Frontal cortex (tissue), 4 donors: ENCODE measurements around the gene PALM. TPM values are rescaled to one million over a fixed set of nuclear protein-coding genes. Genes with fewer than 3 reads are reported as not detected.
"Not testable (repeated sequence)": the region's sequence is repeated elsewhere in the genome, so short reads cannot be mapped to it uniquely, and the experiment has no call there.

ENCODE experiments used
- DNase-seq, 2 donors: peaks; one replicate each; pipeline ENCODE4 v3.0.0; 2012; ENCODE audit warnings: low spot score in 2 of 2
- FAIRE-seq: peaks from 2 replicates; lab custom pipeline; 2012; peaks lifted over from hg19 to GRCh38; lab: Jason Lieb, UNC
- total RNA-seq: library from RNA; depleted of rRNA; stranded (reverse); fragments of >200 nt; gene quantifications from one replicate; pipeline ENCODE4 v1.2.3, GENCODE V29; 2014
- donor health status: control.
- donor health status: control.
- donor health status: control.

Gene PALM
- total RNA-seq, 1 donor from 2014 or later, result 87.2 TPM

GRCh38 chr19:699885-700284, 8.8 kb upstream of the PALM start:
- DNase-seq, result not testable (repeated sequence)

GRCh38 chr19:702847-703246, 5.9 kb upstream of the PALM start:
- not testable (repeated sequence) for DNase-seq, FAIRE-seq

More at GRCh38 chr19:699885-700284, 8.8 kb upstream of the PALM start:
- FAIRE-seq, result not testable (repeated sequence)

DNA sequence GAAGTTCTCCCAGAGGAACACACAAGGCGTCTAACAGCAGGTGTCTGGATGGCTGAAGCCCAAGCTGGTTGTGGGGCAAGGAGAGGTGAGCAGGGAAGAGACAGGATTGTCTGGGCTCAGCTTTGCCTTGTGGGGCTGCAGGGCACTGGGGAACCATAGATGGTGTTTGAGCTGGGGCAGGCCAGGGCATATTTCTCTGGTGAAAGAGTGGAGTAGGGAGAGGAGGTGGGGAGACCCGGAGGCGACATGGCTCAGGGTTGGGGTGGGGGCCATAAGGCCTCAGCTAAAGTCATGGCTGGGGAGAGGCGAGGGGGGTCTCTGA, 5.4 kb upstream of the PALM start:
- DNase-seq (no peak), FAIRE-seq (no peak)

DNA sequence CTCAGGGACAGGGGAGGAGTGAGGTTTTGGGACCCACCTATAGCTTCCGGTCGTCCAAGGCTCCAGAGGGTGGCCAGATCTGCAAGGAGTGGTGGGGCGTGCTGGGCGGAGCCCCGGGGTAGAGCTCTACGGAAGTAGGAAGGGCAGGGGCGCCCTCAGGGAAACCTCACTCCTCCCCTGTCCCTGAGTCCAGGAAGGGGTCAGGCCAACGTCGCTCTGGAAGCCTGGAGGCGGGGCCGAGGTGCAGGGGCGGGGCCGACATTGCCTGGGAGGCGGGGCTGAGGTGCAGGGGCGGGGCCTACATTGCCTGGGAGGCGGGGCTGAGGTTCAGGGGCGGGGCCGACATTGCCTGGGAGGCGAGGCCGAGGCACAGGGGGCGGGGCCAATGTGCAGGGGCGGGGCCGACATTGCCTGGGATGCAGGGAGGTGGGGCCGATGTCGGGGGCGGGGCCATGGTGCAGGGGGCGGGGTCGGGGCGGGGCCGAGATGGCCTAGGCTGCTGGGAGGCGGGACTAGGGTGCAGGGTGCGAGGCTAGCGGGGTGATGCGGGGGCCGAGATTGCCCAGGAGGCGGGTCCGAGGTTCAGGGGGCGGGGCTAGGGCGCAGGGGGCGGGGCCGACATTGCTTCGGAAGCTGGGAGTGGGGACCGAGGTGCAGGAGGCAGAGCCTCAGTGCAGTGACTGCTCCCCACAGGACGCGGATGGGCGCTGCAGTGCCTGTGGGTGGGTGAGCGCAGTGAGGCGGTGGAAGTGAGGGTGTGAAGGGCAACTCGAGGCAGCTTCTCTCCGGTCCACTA, 4.9 kb upstream of the PALM start:
- DNase-seq (peak in 1 of 2 donors; percentile 57), FAIRE-seq (no peak)

- DNase-seq, result no peak
- no peak for FAIRE-seq
These were observed 4.3 kb upstream of the PALM start for GRCh38 chr19:704447-704741.

DNA sequence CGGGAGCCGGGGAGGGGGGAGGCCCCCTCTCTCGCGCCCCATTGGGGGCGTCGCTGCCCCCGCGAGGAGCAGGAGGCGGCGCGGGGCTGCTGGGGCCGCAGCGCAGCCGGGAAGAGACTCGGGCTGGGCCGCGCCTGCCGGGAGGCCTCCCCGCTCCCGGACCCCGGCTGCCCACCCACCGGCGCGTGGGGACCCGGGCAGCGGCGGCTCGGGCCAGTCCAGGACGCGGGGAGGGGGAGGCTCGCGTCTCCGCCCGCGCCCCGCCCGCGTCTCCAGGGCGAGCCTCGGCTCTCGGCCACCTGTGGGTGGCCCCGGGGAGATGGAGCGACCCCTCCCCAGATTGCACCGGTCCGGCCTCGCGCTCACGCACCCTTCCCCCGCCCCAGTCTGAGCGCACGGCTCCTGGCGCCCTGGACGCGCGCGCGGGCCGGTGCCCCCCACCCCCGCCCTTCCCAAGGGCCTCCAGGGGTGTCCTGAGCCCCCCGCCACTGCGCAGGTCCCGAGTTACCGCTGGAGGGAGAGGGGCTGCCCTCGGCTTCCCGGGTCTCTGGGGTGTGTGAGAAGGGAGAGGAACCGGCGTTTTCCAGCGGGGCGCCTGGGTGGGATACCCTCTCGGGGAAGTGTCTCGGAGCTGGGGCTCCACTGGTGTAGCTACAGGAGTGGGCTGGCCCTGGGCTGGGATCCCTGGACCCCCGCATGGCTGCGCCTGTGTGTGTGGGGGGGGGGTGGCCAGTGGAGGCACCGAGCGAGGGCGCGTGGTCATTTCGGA, 645 bp downstream of the PALM start:
- DNase-seq (no peak), FAIRE-seq (no peak)

DNA sequence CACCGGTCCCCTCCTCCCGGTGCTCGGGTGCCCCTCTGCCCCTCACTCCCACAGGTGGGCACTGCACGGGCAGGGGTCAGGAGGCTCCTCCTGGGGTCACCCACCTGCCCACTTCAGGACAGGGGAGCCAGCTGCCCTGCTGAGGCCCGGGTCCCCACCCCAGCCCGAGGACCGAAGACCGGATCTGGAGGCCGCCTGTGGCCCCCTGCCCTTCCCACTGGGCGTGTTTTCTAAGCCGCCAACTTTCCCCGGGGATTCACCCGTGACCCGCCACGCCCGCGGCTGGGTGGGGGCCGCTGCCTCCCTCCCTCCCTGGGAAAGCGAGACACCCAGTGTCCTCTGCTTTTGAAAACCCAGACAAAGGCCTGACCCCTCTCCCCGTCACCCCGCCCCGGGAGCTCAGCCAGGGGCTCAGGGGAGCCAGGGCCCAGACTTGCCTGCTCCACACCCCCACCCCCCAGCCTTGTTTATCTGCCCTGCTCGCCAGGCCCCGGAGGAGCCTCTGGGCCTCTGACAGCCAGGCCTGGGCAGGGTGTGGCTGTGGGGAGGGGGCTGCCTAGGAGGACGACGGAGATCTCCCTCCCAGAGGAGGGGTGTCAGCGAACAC, 1.3 kb downstream of the PALM start:
- DNase-seq (no peak), FAIRE-seq (no peak)

DNA sequence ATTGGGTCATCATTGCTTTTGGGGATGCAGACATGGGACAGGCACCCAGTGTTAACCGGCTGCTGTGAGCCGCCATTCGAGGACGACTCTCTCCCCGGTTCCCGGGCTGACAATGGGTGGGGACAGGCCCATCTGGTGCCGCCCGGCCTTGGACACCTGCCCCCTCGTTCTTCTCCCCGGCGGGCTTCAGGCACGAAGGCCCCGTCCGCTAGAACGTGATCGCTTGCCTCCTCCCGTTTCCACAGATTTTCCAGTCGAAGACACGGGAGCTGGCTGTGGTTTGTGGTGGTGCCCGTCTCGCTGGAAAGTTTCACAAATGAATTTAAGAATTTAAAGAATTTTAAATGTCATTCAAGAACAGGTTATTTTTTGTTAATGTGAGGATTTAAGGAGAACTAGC, 2.0 kb downstream of the PALM start:
- DNase-seq (no peak), FAIRE-seq (no peak)

GRCh38 chr19:711254-711653, 2.5 kb downstream of the PALM start:
- DNase-seq (no peak), FAIRE-seq (no peak)

DNA sequence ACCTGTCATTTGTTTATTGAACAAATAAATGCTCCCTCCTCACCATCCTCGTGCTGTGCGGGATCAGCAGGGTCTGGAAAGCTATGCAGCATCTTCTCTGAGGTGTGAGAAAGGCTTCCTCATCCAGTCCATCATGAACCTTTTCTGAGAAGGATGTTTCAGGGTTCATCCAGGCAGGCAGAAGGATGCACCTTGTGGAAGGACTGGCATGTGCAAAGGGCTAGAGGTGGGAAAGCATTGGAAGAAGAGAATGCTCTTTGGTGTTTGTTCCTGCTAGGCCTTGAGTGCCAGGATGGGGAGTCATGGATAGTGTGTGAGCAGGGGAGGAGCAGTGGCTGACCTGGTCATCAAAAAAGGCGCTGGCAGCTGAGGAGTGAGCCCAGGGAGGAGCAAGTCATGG, 6.6 kb downstream of the PALM start:
- FAIRE-seq (no peak), DNase-seq (no peak)

DNA sequence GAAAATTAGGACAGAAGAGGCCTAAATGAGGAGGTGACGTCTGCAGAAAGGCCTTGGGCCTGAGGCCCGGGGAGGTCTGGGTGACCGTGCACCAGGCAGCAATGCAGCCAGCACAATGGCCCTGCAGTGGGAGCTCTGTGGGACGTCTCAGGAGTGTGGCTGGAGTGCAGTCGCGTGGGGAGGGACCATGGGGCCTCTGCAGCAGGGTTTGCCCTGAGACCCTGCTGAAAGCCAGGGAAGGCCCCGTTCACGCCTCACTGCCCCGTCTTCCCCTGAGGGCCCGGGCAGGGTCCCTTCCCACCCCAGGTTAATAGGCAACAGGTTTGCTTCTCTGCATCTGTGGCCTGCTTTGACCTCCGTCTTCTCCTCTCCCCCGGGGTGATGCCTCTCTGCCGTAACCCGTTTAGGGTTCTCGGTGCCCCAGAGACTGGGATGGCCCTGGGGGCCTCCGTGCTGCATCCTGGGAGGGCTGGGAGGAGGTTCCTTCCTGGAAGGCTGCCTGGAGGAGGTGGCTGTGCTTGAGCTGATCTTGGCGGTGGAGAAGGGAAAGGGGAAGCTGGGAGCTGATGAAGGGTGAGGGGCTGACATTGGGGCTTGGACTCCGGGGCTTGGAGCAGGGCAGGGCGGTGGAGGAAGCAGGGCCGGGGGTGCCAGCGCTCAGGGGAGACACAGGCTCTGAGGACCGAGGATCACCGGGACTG, 9.7 kb downstream of the PALM start:
- no peak for DNase-seq
- FAIRE-seq, result no peak

DNA sequence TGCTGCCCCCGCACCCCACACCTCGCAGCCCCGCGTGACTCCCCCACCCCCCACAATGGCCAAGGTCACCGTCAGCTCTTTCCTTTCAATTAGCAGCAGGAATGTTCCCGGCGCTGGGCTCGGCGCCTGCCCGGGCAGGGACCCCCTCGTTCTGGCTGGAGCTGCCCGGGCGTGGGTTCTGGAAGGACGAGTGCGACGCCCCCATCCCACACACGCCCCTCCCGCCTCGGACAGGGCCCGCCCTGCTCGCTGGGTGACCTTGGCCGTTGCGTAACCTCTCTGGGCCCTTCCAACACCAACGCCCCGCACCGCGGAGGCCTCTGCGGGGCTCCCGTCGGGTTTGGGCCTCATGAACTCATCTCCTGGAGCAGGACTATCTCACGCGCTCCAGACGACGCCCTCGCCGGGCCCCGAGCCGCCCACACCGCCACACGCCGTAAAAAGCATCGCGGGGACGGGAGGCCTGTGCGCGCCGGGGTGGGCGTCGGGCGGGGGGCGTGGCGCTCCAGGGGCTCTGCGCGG, 10.3 kb downstream of the PALM start:
- FAIRE-seq (no peak), DNase-seq (peak in 1 of 2 donors; percentile 61)

GRCh38 chr19:719636-720344, 11.1 kb downstream of the PALM start:
- peak; percentile 89 to 91 for DNase-seq
- FAIRE-seq, result no peak

DNA sequence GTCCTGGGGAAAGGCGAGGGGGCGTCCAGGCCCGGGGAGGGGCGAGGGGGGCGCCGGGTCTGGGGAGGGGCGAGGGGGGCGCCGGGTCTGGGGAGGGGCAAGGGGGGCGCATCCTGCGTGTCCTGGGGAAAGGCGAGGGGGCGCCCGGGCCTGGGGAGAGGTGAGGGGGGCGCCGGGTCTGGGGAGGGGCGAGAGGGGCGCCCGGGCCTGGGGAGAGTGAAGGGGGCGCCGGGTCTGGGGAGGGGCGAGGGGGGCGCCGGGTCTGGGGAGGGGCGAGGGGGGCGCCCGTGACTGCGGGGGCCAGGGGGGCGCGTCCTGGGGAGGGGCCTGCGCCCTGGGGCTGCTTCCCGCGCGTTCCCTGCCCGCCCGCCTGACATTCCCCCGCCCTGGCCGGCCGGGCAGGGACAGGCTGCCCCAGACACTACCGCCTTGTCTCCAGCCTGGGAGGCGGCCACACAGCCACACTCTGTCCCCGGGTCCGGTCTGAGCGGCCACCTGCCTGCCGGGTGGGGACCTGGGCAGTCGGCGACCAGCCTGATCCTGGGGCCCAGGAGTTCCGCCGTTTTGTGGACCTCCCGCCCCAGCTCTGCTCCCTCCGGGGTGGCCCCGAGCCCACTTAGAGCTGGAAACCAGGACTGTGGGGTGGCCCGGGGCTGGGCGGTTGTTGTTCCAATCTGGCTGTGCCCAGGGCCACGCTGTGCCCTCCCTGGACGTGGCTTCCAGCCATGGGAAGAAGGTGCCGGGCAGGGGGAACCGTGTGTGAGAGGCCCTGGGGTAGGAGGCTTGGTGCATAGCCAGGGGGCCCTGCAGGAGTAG, 11.8 kb downstream of the PALM start:
- FAIRE-seq, result no peak
- peak; percentile 82 to 87 for DNase-seq

DNA sequence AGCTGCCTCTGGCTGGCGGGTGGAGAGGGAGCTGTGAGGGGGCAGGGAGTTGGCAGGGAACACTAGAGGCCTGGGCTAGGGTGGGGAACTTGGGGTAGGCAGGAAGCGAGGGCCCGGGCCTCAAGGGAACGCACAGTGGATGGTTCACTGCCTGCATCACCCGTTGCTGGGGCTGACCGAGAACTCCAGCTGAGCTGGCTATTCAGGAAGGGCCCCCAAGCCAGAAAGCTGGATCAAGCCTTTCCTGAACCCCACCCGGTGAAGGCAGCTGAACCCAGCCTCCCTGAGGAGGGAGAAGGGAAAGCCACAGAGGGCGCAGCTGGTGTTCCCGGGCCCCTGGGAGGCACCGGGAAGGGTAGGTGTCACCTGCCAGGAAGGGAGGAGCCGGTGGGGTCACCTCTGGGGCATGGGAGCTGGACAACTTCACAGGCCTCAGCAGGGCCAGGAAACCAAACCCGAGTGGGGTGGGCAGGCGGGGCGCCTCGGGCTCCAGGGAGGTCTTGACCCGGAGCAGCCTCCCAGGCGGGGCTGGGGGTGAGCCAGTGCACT, 13.9 kb downstream of the PALM start:
- FAIRE-seq (no peak), DNase-seq (no peak)

DNA sequence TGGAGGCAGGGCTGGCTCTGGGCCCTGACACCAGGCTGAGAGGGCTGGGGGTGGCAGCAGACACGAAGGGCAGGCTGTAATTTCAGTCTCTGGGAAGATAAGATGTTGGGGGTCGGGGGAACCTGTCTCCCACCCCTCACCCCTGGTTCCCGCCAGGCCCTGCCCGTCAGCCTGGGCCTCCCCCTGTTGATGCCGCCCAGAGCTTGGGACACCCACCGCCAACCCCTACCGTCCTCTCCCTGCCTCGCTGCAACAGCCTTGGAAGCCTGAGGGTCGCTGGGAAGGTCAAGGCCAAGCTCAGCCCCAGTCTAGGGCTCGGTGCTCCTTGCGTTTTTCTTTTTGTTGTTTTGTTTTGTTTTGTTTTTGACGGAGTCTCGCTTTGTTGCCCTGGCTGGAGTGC, 14.5 kb downstream of the PALM start:
- DNase-seq (no peak), FAIRE-seq (no peak)

- DNase-seq, result no peak
- FAIRE-seq, result no peak
These were observed 15.0 kb downstream of the PALM start for GRCh38 chr19:723714-724113.

- FAIRE-seq (no peak), DNase-seq (no peak)
These were observed 16.8 kb downstream of the PALM start for GRCh38 chr19:725461-726089.
